ENCODE measurements around the gene TSC1. TPM values are rescaled to one million over a fixed set of nuclear protein-coding genes. Genes with fewer than 3 reads are reported as not detected.

The TSC1 gene
- total RNA-seq, 1 donor from 2014 or later = 31.7 TPM

- Histone ChIP-seq H3K36me3 (ENCODE audit: control insufficient read depth, insufficient read depth, low read length) (no peaks in the 10 kb centered on the region), H3K4me3 (ENCODE audit: low read depth, low read length) (no peak overlapping the region), H3K27me3 (ENCODE audit: control insufficient read depth, insufficient read depth, low read length) (no peaks in the 10 kb centered on the region)
- TF ChIP-seq CTCF (IDR thresholded peaks at IDR 0.05; ENCODE audit: insufficient read depth, low read length, poor library complexity, severe bottlenecking) = no peak
- no peak for DNase-seq (ENCODE audit: low read depth)
Measured at GRCh38 chr9:132957805-132958204, 13.4 kb upstream of the TSC1 start.

- Histone ChIP-seq H3K27me3 (ENCODE audit: control insufficient read depth, insufficient read depth, low read length) (no peaks in the 10 kb centered on the region), H3K36me3 (ENCODE audit: control insufficient read depth, insufficient read depth, low read length) (no peaks in the 10 kb centered on the region), H3K4me3 (ENCODE audit: low read depth, low read length) (no peak overlapping the region)
- DNase-seq (ENCODE audit: low read depth) = no peak
- TF ChIP-seq CTCF (IDR thresholded peaks at IDR 0.05; ENCODE audit: insufficient read depth, low read length, poor library complexity, severe bottlenecking) = no peak
Measured at GRCh38 chr9:132955768-132956167, 11.4 kb upstream of the TSC1 start.

- no peak for TF ChIP-seq CTCF (IDR thresholded peaks at IDR 0.05; ENCODE audit: insufficient read depth, low read length, poor library complexity, severe bottlenecking)
- Histone ChIP-seq H3K4me3 (ENCODE audit: low read depth, low read length) (no peak overlapping the region), H3K36me3 (ENCODE audit: control insufficient read depth, insufficient read depth, low read length) (no peaks in the 10 kb centered on the region), H3K27me3 (ENCODE audit: control insufficient read depth, insufficient read depth, low read length) (no peaks in the 10 kb centered on the region)
- DNase-seq (ENCODE audit: low read depth) = no peak
Measured at GRCh38 chr9:132955123-132955522, 10.7 kb upstream of the TSC1 start.

GRCh38 chr9:132949709-132950108 lies 5.3 kb upstream of the TSC1 start:
- Histone ChIP-seq H3K27me3 (ENCODE audit: control insufficient read depth, insufficient read depth, low read length) (no peaks in the 10 kb centered on the region), H3K36me3 (ENCODE audit: control insufficient read depth, insufficient read depth, low read length) (no peaks in the 10 kb centered on the region), H3K4me3 (ENCODE audit: low read depth, low read length) (no peak overlapping the region)
- DNase-seq (ENCODE audit: low read depth) = no peak
- TF ChIP-seq CTCF (IDR thresholded peaks at IDR 0.05; ENCODE audit: insufficient read depth, low read length, poor library complexity, severe bottlenecking) = no peak

GRCh38 chr9:132948482-132949050 lies 4.2 kb upstream of the TSC1 start:
- TF ChIP-seq CTCF (IDR thresholded peaks at IDR 0.05; ENCODE audit: insufficient read depth, low read length, poor library complexity, severe bottlenecking) = no peak
- Histone ChIP-seq H3K36me3 (ENCODE audit: control insufficient read depth, insufficient read depth, low read length) (no peaks in the 10 kb centered on the region), H3K27me3 (ENCODE audit: control insufficient read depth, insufficient read depth, low read length) (no peaks in the 10 kb centered on the region), H3K4me3 (ENCODE audit: low read depth, low read length) (no peak overlapping the region)
- DNase-seq (ENCODE audit: low read depth) = no peak

GRCh38 chr9:132947756-132948155 lies 3.3 kb upstream of the TSC1 start:
- H3K27me3 ChIP-seq (ENCODE audit: control insufficient read depth, insufficient read depth, low read length) = no peaks in the 10 kb centered on the region
- H3K36me3 ChIP-seq (ENCODE audit: control insufficient read depth, insufficient read depth, low read length) = no peaks in the 10 kb centered on the region
- no peak for DNase-seq (ENCODE audit: low read depth)
- H3K4me3 ChIP-seq (ENCODE audit: low read depth, low read length) = no peak overlapping the region
- no peak for TF ChIP-seq CTCF (IDR thresholded peaks at IDR 0.05; ENCODE audit: insufficient read depth, low read length, poor library complexity, severe bottlenecking)

Measured in kidney epithelial cell (primary cell).